Gastrocnemius medialis (tissue), 4 donors: ENCODE results near the gene OIT3. TPM values are rescaled to one million over a fixed set of nuclear protein-coding genes. Genes with fewer than 3 reads are reported as not detected.
"Not testable (repeated sequence)": the region's sequence is repeated elsewhere in the genome, so short reads cannot be mapped to it uniquely, and the experiment has no call there.

Experiments used
- ATAC-seq, 2 donors: fragments of 150-250 bp; one replicate each; pipeline ENCODE4 v1.9.1; 2016
- DNase-seq, 2 donors: peaks; one replicate each; pipeline ENCODE4 v3.0.0-alpha.2; 2019
- H3K27ac ChIP-seq, 4 donors: fragments of 200-600 bp; sonication (generic); 1 replicate in 1 of 4; 2 replicates in 3 of 4; pipeline ENCODE4 v1.5.1; 2016 to 2018; ENCODE audit warnings: mild to moderate bottlenecking in 2 of 4, moderate library complexity in 1 of 4
- H3K27me3 ChIP-seq, 3 donors: fragments of 200-600 bp; sonication (generic) in 2 of 3; 1 replicate in 1 of 3; 2 replicates in 2 of 3; pipeline versions ENCODE4 v1.5.1 to v1.6.0; 2016 to 2019; ENCODE audit warnings: mild to moderate bottlenecking in 1 of 3, moderate library complexity in 1 of 3
- H3K36me3 ChIP-seq, 2 donors: fragments of 200-600 bp; sonication (generic) in 1 of 2; one replicate each; pipeline ENCODE4 v1.5.1; 2017 to 2018
- H3K4me1 ChIP-seq, 2 donors: fragments of 200-600 bp; sonication (generic) in 1 of 2; one replicate each; pipeline ENCODE4 v1.5.1; 2016 to 2017; ENCODE audit warnings: mild to moderate bottlenecking in 2 of 2
- H3K4me3 ChIP-seq, 4 donors: fragments of 200-600 bp; sonication (generic) in 3 of 4; 1 replicate in 1 of 4; 2 replicates in 3 of 4; pipeline ENCODE4 v1.5.1; 2016 to 2019; ENCODE audit warnings: mild to moderate bottlenecking in 2 of 4
- H3K9me3 ChIP-seq, 3 donors: fragments of 200-600 bp; sonication (generic) in 2 of 3; 1 replicate in 1 of 3; 2 replicates in 2 of 3; pipeline ENCODE4 v1.5.1; 2016 to 2019
- POLR2A ChIP-seq, 2 donors: fragments of 450-650 bp; IDR thresholded peaks; one replicate each; pipeline ENCODE4 v1.6.1; 2017; ENCODE audit warnings: antibody characterized with exemption in 2 of 2, mild to moderate bottlenecking in 2 of 2, moderate library complexity in 2 of 2
- in situ Hi-C, 4 donors: fragments of 200-750 bp; cut with MboI; loops; one replicate each; pipeline versions ENCODE4 v1.15.0 to v1.8.0; 2017; ENCODE audit warnings: low sequenced_read_pairs in 4 of 4
- intact Hi-C: fragments of 100-400 bp; cut with DNase I; formaldehyde crosslinking; loops from one replicate; pipeline ENCODE4 v1.15.1; 2023; ENCODE audit warnings: low total_unique reads
- total RNA-seq, 4 donors: library from RNA; depleted of rRNA; stranded (reverse); fragments of >200 nt; gene quantifications; one replicate each; pipeline versions ENCODE4 v1.1.0 to v1.2.3, GENCODE V29; 2016
- TF ChIP-seq, protein P1 (sequence below), 5 experiments: fragments of 450-650 bp in 3 of 5; fragments of 200-600 bp in 2 of 5; sonication (generic) in 2 of 5; IDR thresholded peaks in 4 of 5; conservative IDR thresholded peaks in 1 of 5; 1 replicate in 4 of 5; 2 replicates in 1 of 5; pipeline ENCODE4 v1.5.1; 2016 to 2019; ENCODE audit warnings: antibody characterized with exemption in 5 of 5, mild to moderate bottlenecking in 3 of 5, moderate library complexity in 3 of 5

The OIT3 gene
- total RNA-seq, 4 donors from 2014 or later = 0.13 to 0.25 TPM; not detected in 2

- DNase-seq (no peak), ATAC-seq (no peak)
- Histone ChIP-seq H3K4me1 (no peaks in the 10 kb centered on the region), H3K9me3 (no peaks in the 10 kb centered on the region), H3K36me3 (no peaks in the 10 kb centered on the region), H3K27me3 (no peaks in the 10 kb centered on the region), H3K27ac (no peak overlapping the region), H3K4me3 (no peak overlapping the region)
- in situ Hi-C loops = no loop called here
- intact Hi-C loops = no loop called here
- TF ChIP-seq, protein P1, sequence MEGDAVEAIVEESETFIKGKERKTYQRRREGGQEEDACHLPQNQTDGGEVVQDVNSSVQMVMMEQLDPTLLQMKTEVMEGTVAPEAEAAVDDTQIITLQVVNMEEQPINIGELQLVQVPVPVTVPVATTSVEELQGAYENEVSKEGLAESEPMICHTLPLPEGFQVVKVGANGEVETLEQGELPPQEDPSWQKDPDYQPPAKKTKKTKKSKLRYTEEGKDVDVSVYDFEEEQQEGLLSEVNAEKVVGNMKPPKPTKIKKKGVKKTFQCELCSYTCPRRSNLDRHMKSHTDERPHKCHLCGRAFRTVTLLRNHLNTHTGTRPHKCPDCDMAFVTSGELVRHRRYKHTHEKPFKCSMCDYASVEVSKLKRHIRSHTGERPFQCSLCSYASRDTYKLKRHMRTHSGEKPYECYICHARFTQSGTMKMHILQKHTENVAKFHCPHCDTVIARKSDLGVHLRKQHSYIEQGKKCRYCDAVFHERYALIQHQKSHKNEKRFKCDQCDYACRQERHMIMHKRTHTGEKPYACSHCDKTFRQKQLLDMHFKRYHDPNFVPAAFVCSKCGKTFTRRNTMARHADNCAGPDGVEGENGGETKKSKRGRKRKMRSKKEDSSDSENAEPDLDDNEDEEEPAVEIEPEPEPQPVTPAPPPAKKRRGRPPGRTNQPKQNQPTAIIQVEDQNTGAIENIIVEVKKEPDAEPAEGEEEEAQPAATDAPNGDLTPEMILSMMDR (IDR thresholded peaks at IDR 0.05 in 4 of 5, conservative IDR thresholded peaks at IDR 0.05 in 1 of 5) = no peak
- no peak for TF ChIP-seq POLR2A (IDR thresholded peaks at IDR 0.05)
Observed at GRCh38 chr10:72913287-72913686, 19.7 kb downstream of the OIT3 start.

GRCh38 chr10:72917201-72917600 is 23.7 kb downstream of the OIT3 start:
- intact Hi-C loops, H3K27me3 ChIP-seq, in situ Hi-C loops, H3K36me3 ChIP-seq, H3K27ac ChIP-seq, H3K9me3 ChIP-seq, ATAC-seq, H3K4me1 ChIP-seq, DNase-seq, H3K4me3 ChIP-seq: not testable (repeated sequence)

GRCh38 chr10:72917803-72918332 is 24.3 kb downstream of the OIT3 start:
- intact Hi-C loops = not testable (repeated sequence)

GRCh38 chr10:72918352-72918751 is 24.8 kb downstream of the OIT3 start:
- Histone ChIP-seq H3K36me3 (no peaks in the 10 kb centered on the region), H3K4me1 (no peaks in the 10 kb centered on the region), H3K27ac (no peak overlapping the region), H3K4me3 (no peak overlapping the region), H3K9me3 (peaks cover 0 to 4% (median 0%) of the 10 kb centered on the region in 3 donors), H3K27me3 (no peaks in the 10 kb centered on the region)
- no peak for ATAC-seq
- no peak for DNase-seq
- intact Hi-C loops = no loop called here
- TF ChIP-seq, protein P1 (IDR thresholded peaks at IDR 0.05 in 4 of 5, conservative IDR thresholded peaks at IDR 0.05 in 1 of 5) = no peak
- no peak for TF ChIP-seq POLR2A (IDR thresholded peaks at IDR 0.05)
- in situ Hi-C loops = no loop called here

More at GRCh38 chr10:72917803-72918332, 24.3 kb downstream of the OIT3 start:
- in situ Hi-C loops, ATAC-seq, H3K9me3 ChIP-seq, H3K27me3 ChIP-seq, H3K4me1 ChIP-seq, H3K27ac ChIP-seq, DNase-seq, H3K4me3 ChIP-seq, H3K36me3 ChIP-seq: not testable (repeated sequence)

- H3K27ac ChIP-seq, H3K36me3 ChIP-seq, H3K9me3 ChIP-seq, H3K4me1 ChIP-seq, H3K27me3 ChIP-seq, in situ Hi-C loops, ATAC-seq, DNase-seq, H3K4me3 ChIP-seq, intact Hi-C loops: not testable (repeated sequence)
Observed at GRCh38 chr10:72921147-72921683, 27.7 kb downstream of the OIT3 start.

DNA sequence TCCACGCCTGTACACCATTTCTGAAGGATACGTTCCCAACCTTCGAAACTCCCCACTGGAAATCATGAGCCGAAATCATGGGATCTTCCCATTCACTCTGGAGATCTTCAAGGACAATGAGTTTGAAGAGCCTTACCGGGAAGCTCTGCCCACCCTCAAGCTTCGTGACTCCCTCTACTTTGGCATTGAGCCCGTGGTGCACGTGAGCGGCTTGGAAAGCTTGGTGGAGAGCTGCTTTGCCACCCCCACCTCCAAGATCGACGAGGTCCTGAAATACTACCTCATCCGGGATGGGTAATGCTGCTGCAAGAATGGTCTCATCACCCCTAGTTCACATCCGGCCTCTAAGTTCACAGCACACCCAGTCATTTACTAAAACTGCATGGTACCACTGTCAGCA is 30.8 kb downstream of the OIT3 start:
- in situ Hi-C loops (no loop called here), intact Hi-C loops (no loop called here)
- DNase-seq (no peak), ATAC-seq (no peak)
- H3K27ac ChIP-seq = no peak overlapping the region
- no peaks in the 10 kb centered on the region for H3K36me3 ChIP-seq
- peaks cover 0 to 4% (median 0%) of the 10 kb centered on the region in 3 donors for H3K9me3 ChIP-seq
- H3K27me3 ChIP-seq = no peaks in the 10 kb centered on the region
- no peaks in the 10 kb centered on the region for H3K4me1 ChIP-seq
- no peak overlapping the region for H3K4me3 ChIP-seq
- TF ChIP-seq, protein P1 (IDR thresholded peaks at IDR 0.05 in 4 of 5, conservative IDR thresholded peaks at IDR 0.05 in 1 of 5) = no peak
- TF ChIP-seq POLR2A (IDR thresholded peaks at IDR 0.05) = no peak
